KMS-11 (cell line): ENCODE measurements around the gene ABO.
"Not testable (repeated sequence)": the region's sequence is repeated elsewhere in the genome, so short reads cannot be mapped to it uniquely, and the experiment has no call there.

Experiments used
- H2AFZ ChIP-seq: fragments of 200-600 bp; sonication (generic); 2 replicates; pipeline ENCODE4 v1.6.1; 2016; ENCODE audit warnings: antibody characterized with exemption, mixed run types, low read depth
- H3K27ac ChIP-seq: fragments of 200-600 bp; sonication (generic); 2 replicates; pipeline ENCODE4 v1.6.1; 2016; ENCODE audit warnings: mild to moderate bottlenecking, mixed run types
- H3K27me3 ChIP-seq: fragments of 200-600 bp; sonication (generic); 2 replicates; pipeline ENCODE4 v1.6.1; 2017; ENCODE audit warnings: mild to moderate bottlenecking, low read depth, mixed run types, moderate library complexity; ENCODE audit not compliant: insufficient read depth
- H3K36me3 ChIP-seq: fragments of 200-600 bp; sonication (generic); 2 replicates; pipeline ENCODE4 v1.6.1; 2017; ENCODE audit warnings: mild to moderate bottlenecking, mixed run types; ENCODE audit not compliant: insufficient read depth
- H3K4me1 ChIP-seq: fragments of 200-600 bp; sonication (generic); 2 replicates; pipeline ENCODE4 v1.6.1; 2016; ENCODE audit warnings: mild to moderate bottlenecking, low read depth, mixed run types; ENCODE audit not compliant: poor library complexity, severe bottlenecking
- H3K4me2 ChIP-seq: fragments of 200-600 bp; sonication (generic); 2 replicates; pipeline ENCODE4 v1.7.0; 2016; ENCODE audit warnings: mild to moderate bottlenecking, mixed run types
- H3K4me3 ChIP-seq: fragments of 200-600 bp; sonication (generic); IDR thresholded peaks from 2 replicates; pipeline ENCODE4 v1.6.1; 2017; ENCODE audit warnings: low read depth, low read length, mixed read lengths; ENCODE audit not compliant: insufficient read depth
- H3K79me2 ChIP-seq: fragments of 200-600 bp; sonication (generic); 2 replicates; pipeline ENCODE4 v1.6.1; 2016; ENCODE audit warnings: low read depth, mixed run types; ENCODE audit not compliant: insufficient read depth
- H3K9ac ChIP-seq: fragments of 200-600 bp; sonication (generic); 2 replicates; pipeline ENCODE4 v1.6.1; 2016; ENCODE audit warnings: mild to moderate bottlenecking, mixed run types
- H4K20me1 ChIP-seq: fragments of 200-600 bp; sonication (generic); 2 replicates; pipeline ENCODE4 v1.6.1; 2016; ENCODE audit warnings: mild to moderate bottlenecking, mixed run types; ENCODE audit not compliant: insufficient read depth
- CTCF ChIP-seq: fragments of 200-600 bp; sonication (generic); conservative IDR thresholded peaks from 2 replicates; pipeline ENCODE4 v1.6.1; 2017; ENCODE audit warnings: low read depth, mild to moderate bottlenecking, antibody characterized with exemption, low read length, moderate library complexity, mixed read lengths

Gene ABO

GRCh38 chr9:133254471-133254870, 20.5 kb downstream of the ABO start:
- H2AFZ ChIP-seq, result no peak overlapping the region
- H3K9ac ChIP-seq, result no peak overlapping the region
- H4K20me1 ChIP-seq, result no peaks in the 10 kb centered on the region
- no peak for TF ChIP-seq CTCF
- no peak overlapping the region for H3K4me3 ChIP-seq
- no peaks in the 10 kb centered on the region for H3K79me2 ChIP-seq
- no peaks in the 10 kb centered on the region for H3K36me3 ChIP-seq
- H3K4me1 ChIP-seq, result no peaks in the 10 kb centered on the region
- H3K27ac ChIP-seq, result no peak overlapping the region
- no peak overlapping the region for H3K4me2 ChIP-seq
- peaks cover 64% of the 10 kb centered on the region for H3K27me3 ChIP-seq

- H3K27ac ChIP-seq, result no peak overlapping the region
- no peaks in the 10 kb centered on the region for H3K4me1 ChIP-seq
- no peak overlapping the region for H3K4me2 ChIP-seq
- no peak overlapping the region for H2AFZ ChIP-seq
- TF ChIP-seq CTCF, result no peak
- H3K27me3 ChIP-seq, result peaks cover 68% of the 10 kb centered on the region
- no peaks in the 10 kb centered on the region for H3K36me3 ChIP-seq
- no peaks in the 10 kb centered on the region for H3K79me2 ChIP-seq
- H4K20me1 ChIP-seq, result no peaks in the 10 kb centered on the region
- H3K9ac ChIP-seq, result no peak overlapping the region
- H3K4me3 ChIP-seq, result no peak overlapping the region
Measured at GRCh38 chr9:133253268-133253667, 21.7 kb downstream of the ABO start.

- Histone ChIP-seq H3K27ac (no peak overlapping the region), H4K20me1 (no peaks in the 10 kb centered on the region), H3K4me2 (no peak overlapping the region), H3K36me3 (no peaks in the 10 kb centered on the region), H3K27me3 (peaks cover 66% of the 10 kb centered on the region; the same call in 1 of the 2 replicates), H3K79me2 (no peaks in the 10 kb centered on the region), H3K4me1 (no peaks in the 10 kb centered on the region), H2AFZ (no peak overlapping the region), H3K9ac (no peak overlapping the region), H3K4me3 (no peak overlapping the region)
- no peak for TF ChIP-seq CTCF
Measured at GRCh38 chr9:133252301-133253020, 22.5 kb downstream of the ABO start.

- no peak for TF ChIP-seq CTCF
- H3K4me2 ChIP-seq, result no peak overlapping the region
- no peak overlapping the region for H3K4me3 ChIP-seq
- no peaks in the 10 kb centered on the region for H4K20me1 ChIP-seq
- H2AFZ ChIP-seq, result no peak overlapping the region
- peaks cover 67% of the 10 kb centered on the region; the same call in 1 of the 2 replicates for H3K27me3 ChIP-seq
- H3K36me3 ChIP-seq, result no peaks in the 10 kb centered on the region
- no peaks in the 10 kb centered on the region for H3K4me1 ChIP-seq
- H3K9ac ChIP-seq, result no peak overlapping the region
- no peaks in the 10 kb centered on the region for H3K79me2 ChIP-seq
- no peak overlapping the region for H3K27ac ChIP-seq
Measured at GRCh38 chr9:133251773-133252172, 23.2 kb downstream of the ABO start.

- not testable (repeated sequence) for H3K27ac ChIP-seq, H3K79me2 ChIP-seq, H3K4me2 ChIP-seq, H2AFZ ChIP-seq, H3K9ac ChIP-seq, H4K20me1 ChIP-seq, H3K36me3 ChIP-seq, H3K4me3 ChIP-seq, H3K4me1 ChIP-seq
- H3K27me3 ChIP-seq, result peaks cover 71% of the 10 kb centered on the region; the same call in 1 of the 2 replicates
Measured at GRCh38 chr9:133251221-133251620, 23.8 kb downstream of the ABO start.
